HG03565 (cell line): ENCODE results near the gene DVL2.
A peak's percentile ranks its signal among the peaks of the same experiment; 100 is the strongest.

Experiments
- ATAC-seq: cut with Tn5 transposase; IDR thresholded peaks from one replicate; pipeline ENCODE4 v1.9.1; 2021; ENCODE audit warnings: mild to moderate bottlenecking, moderate library complexity; ENCODE audit not compliant: unreplicated experiment

DVL2 gene

GRCh38 chr17:7234083-7234951, at the start of gene DVL2:
TSS of gene DVL2 (minus strand) at chr17:7234517. CDS start at chr17:7234262, 255 bp downstream.
- peak; percentile 47 for ATAC-seq

- no peak for ATAC-seq
Measured at GRCh38 chr17:7283471-7284216, 49.3 kb upstream of the DVL2 start.

DNA sequence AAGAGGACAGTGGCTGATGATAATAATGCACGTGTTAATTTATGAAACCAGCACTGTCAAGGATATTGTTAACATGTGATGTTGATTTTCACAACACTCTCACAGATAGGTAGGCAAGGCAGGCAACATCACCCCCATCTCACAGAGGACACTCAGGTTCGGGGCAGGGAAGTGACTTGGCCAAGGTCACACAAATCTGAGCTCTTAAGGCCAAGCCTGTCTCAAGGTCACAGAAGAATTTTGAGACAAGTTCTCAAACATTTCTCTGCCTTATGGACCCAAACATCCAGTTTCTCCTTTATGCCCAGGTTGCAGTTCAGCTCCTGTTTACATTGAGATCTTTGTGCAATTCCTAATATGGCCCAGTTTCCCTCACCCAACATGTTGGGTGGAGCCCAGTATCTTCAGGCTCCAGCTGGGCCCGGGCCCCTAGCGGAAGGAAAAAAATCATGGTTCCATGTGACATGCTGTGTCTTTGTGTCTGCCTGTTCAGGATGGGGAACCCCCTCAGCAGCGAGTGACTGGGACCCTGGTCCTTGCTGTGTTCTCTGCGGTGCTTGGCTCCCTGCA, 48.5 kb upstream of the DVL2 start:
- no peak for ATAC-seq

- ATAC-seq, result no peak
Measured at GRCh38 chr17:7281953-7282751, 47.8 kb upstream of the DVL2 start.

- no peak for ATAC-seq
Measured at GRCh38 chr17:7281074-7281952, 47.0 kb upstream of the DVL2 start, which contains the start of gene SLC2A4. TSS of gene SLC2A4 (plus strand) at chr17:7281718. CDS start at chr17:7281935, 217 bp downstream.

DNA sequence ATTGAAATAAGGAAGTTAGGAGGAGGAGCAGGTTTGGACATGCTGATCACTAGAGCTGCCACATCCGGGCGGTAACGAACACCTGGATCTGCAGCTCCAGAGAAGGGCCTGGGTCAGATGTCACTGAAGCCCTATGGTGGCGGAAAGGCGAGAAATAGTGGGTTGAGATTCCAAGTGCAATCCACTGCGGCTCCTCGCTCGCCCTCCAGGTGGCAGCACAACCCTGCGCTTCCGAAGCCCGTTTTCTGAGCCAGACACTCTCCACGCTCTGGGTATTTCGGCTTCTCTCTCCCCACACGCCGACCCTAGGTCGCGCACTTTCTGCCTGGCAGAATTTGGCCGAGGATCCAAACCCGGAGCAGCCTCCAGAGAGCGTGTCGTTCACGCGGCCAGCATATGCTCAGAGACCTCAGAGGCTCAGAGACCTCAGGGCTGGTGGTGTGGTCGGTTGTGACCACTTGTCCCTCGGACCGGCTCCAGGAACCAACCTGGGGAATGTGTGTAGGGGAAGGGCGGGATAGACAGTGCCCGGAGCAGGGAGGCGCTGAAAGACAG, 46.3 kb upstream of the DVL2 start:
- ATAC-seq, result peak; percentile 40

DNA sequence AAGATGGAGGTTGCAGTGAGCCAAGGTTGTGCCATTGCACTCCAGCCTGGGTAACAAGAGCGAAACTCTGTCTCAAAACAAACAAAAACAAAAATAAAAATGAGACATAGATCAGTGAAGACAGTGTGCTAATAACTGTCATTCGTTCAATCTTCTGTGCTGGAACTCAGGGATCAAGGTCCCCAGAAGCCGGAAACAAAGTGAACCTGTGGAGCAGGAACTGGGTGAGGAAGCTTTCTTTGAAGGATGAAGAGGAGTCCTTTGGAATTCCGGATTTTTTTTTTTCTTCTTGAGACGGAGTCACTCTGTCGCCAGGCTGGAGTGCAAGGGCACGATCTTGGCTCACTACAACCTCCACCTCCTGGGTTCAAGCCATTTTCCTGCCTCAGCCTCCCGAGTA, 45.1 kb upstream of the DVL2 start:
- ATAC-seq, result no peak

GRCh38 chr17:7266784-7267183, 32.5 kb upstream of the DVL2 start:
- ATAC-seq, result no peak

DNA sequence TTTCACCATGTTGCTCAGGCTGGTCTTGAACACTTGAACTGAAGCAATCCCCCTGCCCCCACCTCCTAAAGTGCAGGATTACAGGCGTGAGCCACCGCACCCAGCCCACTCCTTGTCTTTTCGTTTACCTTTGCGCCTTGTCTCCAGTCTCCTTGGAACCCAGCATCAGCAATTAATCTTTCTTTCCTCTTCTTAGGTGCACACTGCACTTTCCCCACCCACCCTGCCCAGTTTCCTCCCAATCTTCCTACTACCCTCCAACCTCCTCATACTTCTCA, 29.4 kb upstream of the DVL2 start:
- no peak for ATAC-seq

DNA sequence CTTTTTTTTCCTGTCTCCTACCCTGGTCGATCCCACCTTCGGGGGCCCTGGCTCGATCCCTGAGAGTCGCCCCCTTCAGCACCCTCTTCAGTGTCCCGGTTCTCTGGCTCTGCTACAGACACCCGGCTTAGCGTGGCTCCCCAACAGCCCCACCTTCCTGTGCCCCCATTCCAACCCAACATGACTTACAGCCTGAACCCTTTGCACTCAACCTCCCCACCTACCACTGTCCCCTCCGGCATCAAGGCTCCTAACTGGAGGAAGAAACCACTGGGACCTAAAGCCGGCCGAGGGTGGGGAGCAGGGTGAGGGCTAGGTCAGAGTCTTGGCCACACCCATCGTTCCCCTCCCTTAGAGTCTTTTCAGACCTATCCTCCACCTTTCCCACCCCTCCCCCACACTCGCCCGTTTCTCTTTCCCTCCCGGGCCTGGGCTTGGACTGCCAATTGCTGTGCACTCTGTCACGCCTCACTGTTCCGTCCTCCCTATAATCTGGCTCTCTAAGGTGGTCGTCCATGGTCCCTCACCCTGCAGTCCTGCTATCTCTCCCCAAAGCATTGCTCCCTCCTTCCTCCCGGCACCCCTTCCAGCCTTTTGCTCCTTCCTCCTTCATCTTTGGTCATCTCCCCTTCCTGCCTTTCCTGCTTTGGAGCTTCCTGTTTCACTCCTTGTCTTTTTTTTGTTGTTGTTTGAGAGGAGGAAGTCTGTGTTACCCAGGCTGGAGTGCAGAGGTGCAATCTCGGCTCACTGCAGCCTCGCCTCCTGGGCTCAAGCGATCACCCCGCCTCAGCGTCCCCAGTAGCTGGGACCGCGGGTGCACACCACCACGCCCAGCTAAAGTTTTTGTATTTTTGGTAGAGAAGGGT, 28.9 kb upstream of the DVL2 start:
- ATAC-seq, result no peak

DNA sequence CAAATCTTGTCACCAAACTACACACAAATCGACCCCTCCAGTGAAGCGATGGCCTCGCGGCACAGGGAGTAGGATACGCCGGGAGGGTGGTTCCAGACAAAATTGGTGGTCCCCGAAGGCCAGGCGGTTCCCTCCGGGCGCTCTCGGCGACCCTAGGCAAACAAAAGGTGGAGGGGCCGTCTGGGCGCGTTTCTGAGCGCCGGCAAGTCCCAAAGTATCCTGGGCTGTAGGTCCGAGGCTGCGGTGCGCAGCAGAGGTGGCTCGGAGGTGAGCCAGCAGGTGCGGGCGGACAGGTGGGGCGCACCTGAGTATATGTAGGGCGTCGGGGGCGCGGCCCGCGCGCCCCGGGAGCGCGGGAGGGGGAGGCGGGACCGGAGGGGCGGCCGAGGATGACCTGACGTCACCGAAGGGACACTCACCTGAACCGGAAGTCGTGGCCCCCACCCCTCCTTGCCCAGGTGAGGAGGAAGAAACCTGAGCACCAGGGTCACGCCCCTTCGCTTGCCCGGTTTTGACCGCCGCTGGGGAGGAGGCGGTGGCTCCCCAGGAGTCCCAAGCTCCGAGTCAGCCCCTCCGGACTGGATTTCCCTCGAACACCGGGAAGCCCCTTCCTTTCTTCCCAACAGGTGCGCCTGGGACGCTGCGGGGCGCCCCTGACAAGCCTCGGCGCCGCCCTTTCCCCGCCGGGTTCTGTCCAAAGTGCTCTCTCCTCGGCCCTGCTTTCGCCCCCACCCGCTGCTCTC, 28.0 kb upstream of the DVL2 start, which contains the start of gene CLDN7:
Gene CLDN7, minus strand, starts transcription at position 287 of the 743 bp plus-strand sequence. CDS start 435 bp downstream, outside the sequence.
- ATAC-seq, result no peak

GRCh38 chr17:7261379-7262191, 27.3 kb upstream of the DVL2 start:
- no peak for ATAC-seq

GRCh38 chr17:7260651-7261378, 26.5 kb upstream of the DVL2 start:
- ATAC-seq, result no peak

DNA sequence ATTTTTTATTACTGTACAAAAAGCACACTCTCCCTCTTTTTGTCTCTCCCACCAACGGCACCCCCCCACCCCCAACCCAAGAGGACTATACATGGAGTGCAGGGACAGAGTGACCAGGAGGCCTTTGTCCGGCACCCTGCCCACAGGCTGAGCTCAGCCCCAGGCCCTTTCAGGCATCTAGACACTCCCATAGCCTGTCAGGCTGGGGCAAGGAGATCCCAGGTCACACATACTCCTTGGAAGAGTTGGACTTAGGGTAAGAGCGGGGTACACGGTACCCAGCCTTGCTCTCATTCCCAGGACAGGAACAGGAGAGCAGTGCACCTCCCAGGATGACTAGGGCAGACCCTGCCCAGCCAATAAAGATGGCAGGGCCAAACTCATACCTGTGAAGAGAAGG, 25.8 kb upstream of the DVL2 start:
- no peak for ATAC-seq

GRCh38 chr17:7259555-7259889, 25.2 kb upstream of the DVL2 start:
- no peak for ATAC-seq

GRCh38 chr17:7258731-7259554, 24.6 kb upstream of the DVL2 start:
- no peak for ATAC-seq
